Tibial artery (tissue), 4 donors: ENCODE results near the gene NFIA.
A peak's percentile ranks its signal among the peaks of the same experiment; 100 is the strongest.

Experiments used
- DNase-seq, 2 donors: peaks; one replicate each; pipeline ENCODE4 v3.0.0-alpha.2; 2019
- H3K27ac ChIP-seq, 2 donors: fragments of 200-600 bp; sonication (generic) in 1 of 2; 1 replicate in 1 of 2; 2 replicates in 1 of 2; pipeline ENCODE4 v1.5.1; 2018 to 2019; ENCODE audit warnings: mild to moderate bottlenecking in 1 of 2
- H3K27me3 ChIP-seq, 2 donors: fragments of 200-600 bp; sonication (generic) in 1 of 2; one replicate each; pipeline versions ENCODE4 v1.5.1 to v1.6.0; 2016 to 2019
- H3K36me3 ChIP-seq, 3 donors: fragments of 200-600 bp; sonication (generic) in 2 of 3; one replicate each; pipeline ENCODE4 v1.5.1; 2016 to 2019; ENCODE audit warnings: mild to moderate bottlenecking in 2 of 3
- H3K4me1 ChIP-seq, 4 donors: fragments of 200-600 bp; sonication (generic) in 2 of 4; 1 replicate in 3 of 4; 2 replicates in 1 of 4; pipeline ENCODE4 v1.5.1; 2016 to 2019
- H3K4me3 ChIP-seq, 2 donors: fragments of 200-600 bp; sonication (generic) in 1 of 2; 1 replicate in 1 of 2; 2 replicates in 1 of 2; pipeline ENCODE4 v1.5.1; 2018 to 2019; ENCODE audit warnings: mild to moderate bottlenecking in 2 of 2
- H3K9me3 ChIP-seq, 3 donors: fragments of 200-600 bp; sonication (generic) in 1 of 3; one replicate each; pipeline ENCODE4 v1.5.1; 2016 to 2019
- intact Hi-C: fragments of 100-400 bp; cut with DNase I; formaldehyde crosslinking; loops from one replicate; pipeline ENCODE4 v1.15.0; 2023; ENCODE audit warnings: low total_unique reads
- TF ChIP-seq, protein P1 (sequence below), 2 experiments: fragments of 200-600 bp in 1 of 2; fragments of 450-650 bp in 1 of 2; IDR thresholded peaks; one replicate each; pipeline ENCODE4 v1.5.1; 2017 to 2019; ENCODE audit warnings: antibody characterized with exemption in 2 of 2, mild to moderate bottlenecking in 1 of 2, moderate library complexity in 1 of 2

NFIA gene

GRCh38 chr1:61140778-61141177, 58.4 kb downstream of the NFIA start:
- intact Hi-C loops = no loop called here
- Histone ChIP-seq H3K4me1 (peaks cover 0 to 71% (median 41%) of the 10 kb centered on the region in 4 donors), H3K4me3 (no peak overlapping the region), H3K27ac (peak overlapping the region; percentile 67 to 68), H3K27me3 (no peaks in the 10 kb centered on the region), H3K36me3 (no peaks in the 10 kb centered on the region), H3K9me3 (no peaks in the 10 kb centered on the region)
- TF ChIP-seq, protein P1, sequence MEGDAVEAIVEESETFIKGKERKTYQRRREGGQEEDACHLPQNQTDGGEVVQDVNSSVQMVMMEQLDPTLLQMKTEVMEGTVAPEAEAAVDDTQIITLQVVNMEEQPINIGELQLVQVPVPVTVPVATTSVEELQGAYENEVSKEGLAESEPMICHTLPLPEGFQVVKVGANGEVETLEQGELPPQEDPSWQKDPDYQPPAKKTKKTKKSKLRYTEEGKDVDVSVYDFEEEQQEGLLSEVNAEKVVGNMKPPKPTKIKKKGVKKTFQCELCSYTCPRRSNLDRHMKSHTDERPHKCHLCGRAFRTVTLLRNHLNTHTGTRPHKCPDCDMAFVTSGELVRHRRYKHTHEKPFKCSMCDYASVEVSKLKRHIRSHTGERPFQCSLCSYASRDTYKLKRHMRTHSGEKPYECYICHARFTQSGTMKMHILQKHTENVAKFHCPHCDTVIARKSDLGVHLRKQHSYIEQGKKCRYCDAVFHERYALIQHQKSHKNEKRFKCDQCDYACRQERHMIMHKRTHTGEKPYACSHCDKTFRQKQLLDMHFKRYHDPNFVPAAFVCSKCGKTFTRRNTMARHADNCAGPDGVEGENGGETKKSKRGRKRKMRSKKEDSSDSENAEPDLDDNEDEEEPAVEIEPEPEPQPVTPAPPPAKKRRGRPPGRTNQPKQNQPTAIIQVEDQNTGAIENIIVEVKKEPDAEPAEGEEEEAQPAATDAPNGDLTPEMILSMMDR (IDR thresholded peaks at IDR 0.05) = no peak
- DNase-seq = no peak

DNA sequence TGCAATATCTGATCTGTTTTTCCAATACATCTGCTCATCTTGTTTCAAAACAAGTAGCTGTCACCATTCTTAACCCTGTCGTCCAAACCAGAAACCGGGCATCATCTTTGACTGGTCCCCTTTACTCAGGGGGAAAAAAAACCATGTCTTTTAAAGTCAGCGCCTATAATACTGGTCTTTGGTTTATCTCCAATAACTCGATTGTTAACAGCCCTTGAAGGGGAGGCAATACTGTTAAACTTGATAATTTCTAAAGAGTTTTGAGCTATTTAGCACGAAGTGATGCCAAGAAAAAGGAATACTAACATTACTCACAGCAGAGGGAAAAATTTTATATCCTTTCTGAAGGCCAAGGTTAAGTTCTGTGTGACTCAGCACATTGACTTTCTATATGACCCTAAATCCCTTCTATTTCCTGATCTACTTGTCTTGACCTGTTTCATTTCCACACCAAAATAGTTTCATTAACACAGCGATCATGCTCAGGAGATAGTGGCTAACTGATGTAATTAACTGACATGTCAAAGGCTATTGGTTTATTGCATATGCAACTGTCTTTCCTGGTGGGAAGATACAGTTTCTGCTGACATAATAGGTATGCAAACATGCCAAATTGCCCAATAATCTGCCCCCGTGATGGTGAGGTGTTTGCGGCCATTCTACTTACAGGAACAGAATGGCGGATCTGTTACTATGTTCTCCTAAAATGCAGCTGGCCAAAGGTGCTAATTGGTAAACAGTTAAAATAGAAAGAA, 59.1 kb downstream of the NFIA start:
- Histone ChIP-seq H3K4me1 (peaks cover 0 to 72% (median 41%) of the 10 kb centered on the region in 4 donors), H3K4me3 (no peak overlapping the region), H3K9me3 (no peaks in the 10 kb centered on the region), H3K27ac (peak overlapping the region; percentile 67 to 68), H3K27me3 (no peaks in the 10 kb centered on the region), H3K36me3 (no peaks in the 10 kb centered on the region)
- TF ChIP-seq, protein P1 (IDR thresholded peaks at IDR 0.05) = no peak
- no peak for DNase-seq
- intact Hi-C loops = no loop called here

DNA sequence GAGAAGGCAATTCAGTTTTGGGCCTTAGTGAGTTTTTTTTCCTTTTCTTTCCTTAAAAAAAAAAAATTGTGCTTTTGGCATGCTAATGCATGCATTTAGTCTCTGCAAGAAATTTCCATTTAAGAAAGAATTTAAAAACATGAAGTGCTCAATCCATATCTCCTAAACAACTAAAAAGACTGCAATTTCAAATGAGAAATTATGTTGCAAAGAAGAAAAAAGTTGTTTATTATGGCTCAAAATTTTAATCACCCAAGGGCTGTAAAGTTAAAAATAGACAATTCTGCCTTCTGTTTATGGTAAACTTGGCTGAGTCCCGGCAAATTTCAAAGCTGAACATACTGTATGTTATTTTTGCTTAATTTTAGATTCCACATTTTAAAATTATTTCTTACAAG, 59.7 kb downstream of the NFIA start:
- Histone ChIP-seq H3K27ac (peak overlapping the region; percentile 67 to 68), H3K4me1 (peaks cover 0 to 70% (median 41%) of the 10 kb centered on the region in 4 donors), H3K36me3 (no peaks in the 10 kb centered on the region), H3K9me3 (no peaks in the 10 kb centered on the region), H3K27me3 (no peaks in the 10 kb centered on the region), H3K4me3 (no peak overlapping the region)
- DNase-seq = no peak
- intact Hi-C loops = no loop called here
- TF ChIP-seq, protein P1 (IDR thresholded peaks at IDR 0.05) = no peak

- Histone ChIP-seq H3K9me3 (no peaks in the 10 kb centered on the region), H3K27ac (peak overlapping the region; percentile 49 to 67), H3K27me3 (no peaks in the 10 kb centered on the region), H3K36me3 (no peaks in the 10 kb centered on the region), H3K4me1 (peaks cover 0 to 79% (median 40%) of the 10 kb centered on the region in 4 donors), H3K4me3 (no peak overlapping the region)
- no peak for DNase-seq
- intact Hi-C loops = no loop called here
- TF ChIP-seq, protein P1 (IDR thresholded peaks at IDR 0.05) = no peak
Measured at GRCh38 chr1:61142726-61143500, 60.6 kb downstream of the NFIA start.

GRCh38 chr1:61143821-61144424, 61.6 kb downstream of the NFIA start:
- DNase-seq = no peak
- H3K4me1 ChIP-seq = peaks cover 0 to 83% (median 42%) of the 10 kb centered on the region in 4 donors
- H3K27me3 ChIP-seq = no peaks in the 10 kb centered on the region
- H3K4me3 ChIP-seq = no peak overlapping the region
- intact Hi-C loops = no loop called here
- H3K27ac ChIP-seq = peak overlapping the region; percentile 49 to 67
- H3K9me3 ChIP-seq = no peaks in the 10 kb centered on the region
- no peaks in the 10 kb centered on the region for H3K36me3 ChIP-seq
- TF ChIP-seq, protein P1 (IDR thresholded peaks at IDR 0.05) = no peak
